Activated CD8-positive, alpha-beta memory T cell treated with anti-CD3 and anti-CD28 coated beads, Interleukin-2, amount 50 U/mL, for 48 hours (primary cell): ENCODE data around the gene CRTAC1.

ENCODE experiments used
- DNase-seq: peaks from one replicate; pipeline ENCODE4 v3.0.0-alpha.2; 2020

CRTAC1 gene

GRCh38 chr10:97964748-97965147, 65.7 kb downstream of the CRTAC1 start:
- DNase-seq, result no peak

GRCh38 chr10:97961945-97962344, 68.5 kb downstream of the CRTAC1 start:
- DNase-seq, result no peak

GRCh38 chr10:97960269-97961056, 70.0 kb downstream of the CRTAC1 start:
- no peak for DNase-seq

GRCh38 chr10:97949462-97949861, 81.0 kb downstream of the CRTAC1 start:
- DNase-seq, result no peak

- DNase-seq, result no peak
Measured at GRCh38 chr10:97948822-97949221, 81.6 kb downstream of the CRTAC1 start.

- DNase-seq, result no peak
Measured at GRCh38 chr10:97944772-97945171, 85.6 kb downstream of the CRTAC1 start.

GRCh38 chr10:97943294-97943693, 87.1 kb downstream of the CRTAC1 start:
- no peak for DNase-seq

- DNase-seq, result no peak
Measured at GRCh38 chr10:97940534-97940933, 89.9 kb downstream of the CRTAC1 start.

- DNase-seq, result no peak
Measured at GRCh38 chr10:97939446-97939990, 90.9 kb downstream of the CRTAC1 start.

GRCh38 chr10:97937928-97938327, 92.5 kb downstream of the CRTAC1 start:
- no peak for DNase-seq

- no peak for DNase-seq
Measured at GRCh38 chr10:97937054-97937453, 93.4 kb downstream of the CRTAC1 start.

- DNase-seq, result no peak
Measured at GRCh38 chr10:97936126-97936525, 94.3 kb downstream of the CRTAC1 start.

GRCh38 chr10:97932932-97933530, 97.4 kb downstream of the CRTAC1 start:
- DNase-seq, result no peak

- no peak for DNase-seq
Measured at GRCh38 chr10:97931041-97931440, 99.4 kb downstream of the CRTAC1 start.

- no peak for DNase-seq
Measured at GRCh38 chr10:97928897-97929296, 101.5 kb downstream of the CRTAC1 start.

GRCh38 chr10:97927622-97928021, 102.8 kb downstream of the CRTAC1 start:
- DNase-seq, result no peak

GRCh38 chr10:97926055-97926454, 104.4 kb downstream of the CRTAC1 start:
- DNase-seq, result no peak

- no peak for DNase-seq
Measured at GRCh38 chr10:97925308-97925938, 105.0 kb downstream of the CRTAC1 start.

GRCh38 chr10:97924678-97925077, 105.7 kb downstream of the CRTAC1 start:
- DNase-seq, result no peak

- DNase-seq, result no peak
Measured at GRCh38 chr10:97923476-97923875, 106.9 kb downstream of the CRTAC1 start.

GRCh38 chr10:97923057-97923456, 107.4 kb downstream of the CRTAC1 start:
- no peak for DNase-seq

- DNase-seq, result no peak
Measured at GRCh38 chr10:97922022-97922758, 108.2 kb downstream of the CRTAC1 start.

- no peak for DNase-seq
Measured at GRCh38 chr10:97921581-97922021, 108.8 kb downstream of the CRTAC1 start.
